ENCODE results near the gene CCDC83. TPM values are rescaled to one million over a fixed set of nuclear protein-coding genes. Genes with fewer than 3 reads are reported as not detected.

Gene CCDC83
- total RNA-seq, 1 donor, result not detected

DNA sequence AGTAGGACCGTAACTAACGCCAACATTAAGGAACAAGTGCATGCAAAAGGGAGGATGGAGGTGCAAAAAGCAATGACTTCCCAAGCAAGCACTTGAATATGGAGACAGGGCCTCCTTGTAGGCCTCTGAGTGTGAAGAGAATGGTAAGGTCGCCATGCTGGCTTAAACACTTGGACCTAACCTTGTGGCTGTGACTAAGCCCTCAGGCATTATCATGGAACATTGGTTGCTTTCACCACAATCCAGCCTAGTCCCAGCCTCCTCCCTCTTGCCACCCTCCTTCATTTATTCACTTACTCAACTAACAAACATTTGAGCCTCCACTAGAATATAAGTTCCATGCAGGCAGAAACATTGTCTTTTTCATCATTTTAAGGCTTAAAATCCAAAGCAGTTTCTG is 32.4 kb upstream of the CCDC83 start:
- no peak for DNase-seq (ENCODE audit: low read depth)
- TF ChIP-seq, protein P1, sequence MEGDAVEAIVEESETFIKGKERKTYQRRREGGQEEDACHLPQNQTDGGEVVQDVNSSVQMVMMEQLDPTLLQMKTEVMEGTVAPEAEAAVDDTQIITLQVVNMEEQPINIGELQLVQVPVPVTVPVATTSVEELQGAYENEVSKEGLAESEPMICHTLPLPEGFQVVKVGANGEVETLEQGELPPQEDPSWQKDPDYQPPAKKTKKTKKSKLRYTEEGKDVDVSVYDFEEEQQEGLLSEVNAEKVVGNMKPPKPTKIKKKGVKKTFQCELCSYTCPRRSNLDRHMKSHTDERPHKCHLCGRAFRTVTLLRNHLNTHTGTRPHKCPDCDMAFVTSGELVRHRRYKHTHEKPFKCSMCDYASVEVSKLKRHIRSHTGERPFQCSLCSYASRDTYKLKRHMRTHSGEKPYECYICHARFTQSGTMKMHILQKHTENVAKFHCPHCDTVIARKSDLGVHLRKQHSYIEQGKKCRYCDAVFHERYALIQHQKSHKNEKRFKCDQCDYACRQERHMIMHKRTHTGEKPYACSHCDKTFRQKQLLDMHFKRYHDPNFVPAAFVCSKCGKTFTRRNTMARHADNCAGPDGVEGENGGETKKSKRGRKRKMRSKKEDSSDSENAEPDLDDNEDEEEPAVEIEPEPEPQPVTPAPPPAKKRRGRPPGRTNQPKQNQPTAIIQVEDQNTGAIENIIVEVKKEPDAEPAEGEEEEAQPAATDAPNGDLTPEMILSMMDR (IDR thresholded peaks at IDR 0.05; ENCODE audit: insufficient read depth, low read depth, low read length), result no peak

DNA sequence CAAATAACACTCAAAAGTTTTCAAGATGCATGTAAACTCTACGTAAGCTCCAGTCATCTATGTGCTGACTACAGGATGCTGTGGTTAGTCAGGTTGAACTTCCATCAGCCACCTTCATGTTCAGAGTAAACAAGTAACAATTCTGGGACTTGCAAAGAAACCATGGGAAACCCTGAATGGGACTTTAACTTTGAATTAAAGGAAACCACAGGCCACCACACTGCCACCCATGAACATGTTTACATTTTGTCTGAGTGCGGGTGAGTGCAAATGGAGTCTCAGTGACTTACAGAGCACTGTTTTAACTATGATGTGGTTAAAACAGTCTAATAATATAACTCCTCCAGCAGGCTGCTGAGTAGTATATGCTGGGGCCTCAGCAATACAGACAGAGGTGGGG is 31.4 kb upstream of the CCDC83 start:
- no peak overlapping the region for H3K4me3 ChIP-seq (ENCODE audit: low read depth, low read length)
- TF ChIP-seq, protein P1 (IDR thresholded peaks at IDR 0.05; ENCODE audit: insufficient read depth, low read depth, low read length), result no peak
- no peak for DNase-seq (ENCODE audit: low read depth)

More for the DNA sequence above, 32.4 kb upstream of the CCDC83 start:
- no peak overlapping the region for H3K4me3 ChIP-seq (ENCODE audit: low read depth, low read length)

DNA sequence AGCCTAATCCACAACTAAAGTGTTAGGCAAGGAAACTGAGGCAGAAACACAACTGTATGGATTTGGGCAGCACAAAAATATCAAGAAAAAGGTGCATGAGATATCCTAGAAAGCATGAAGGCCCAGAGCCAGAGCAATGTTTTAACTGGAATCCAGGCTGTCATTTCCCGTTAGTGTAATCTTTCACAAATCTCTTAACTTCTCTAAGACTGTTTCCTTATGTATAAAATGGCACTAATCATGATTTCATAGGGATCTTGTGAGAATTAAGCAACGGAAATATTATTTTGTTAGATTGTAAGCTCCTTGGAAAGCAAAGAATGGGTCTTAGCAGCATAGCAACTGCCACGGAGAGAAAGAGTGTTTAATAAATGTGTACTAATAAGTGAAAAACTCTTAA is 29.6 kb upstream of the CCDC83 start:
- DNase-seq (ENCODE audit: low read depth), result no peak
- TF ChIP-seq, protein P1 (IDR thresholded peaks at IDR 0.05; ENCODE audit: insufficient read depth, low read depth, low read length), result no peak
- H3K4me3 ChIP-seq (ENCODE audit: low read depth, low read length), result no peak overlapping the region

DNA sequence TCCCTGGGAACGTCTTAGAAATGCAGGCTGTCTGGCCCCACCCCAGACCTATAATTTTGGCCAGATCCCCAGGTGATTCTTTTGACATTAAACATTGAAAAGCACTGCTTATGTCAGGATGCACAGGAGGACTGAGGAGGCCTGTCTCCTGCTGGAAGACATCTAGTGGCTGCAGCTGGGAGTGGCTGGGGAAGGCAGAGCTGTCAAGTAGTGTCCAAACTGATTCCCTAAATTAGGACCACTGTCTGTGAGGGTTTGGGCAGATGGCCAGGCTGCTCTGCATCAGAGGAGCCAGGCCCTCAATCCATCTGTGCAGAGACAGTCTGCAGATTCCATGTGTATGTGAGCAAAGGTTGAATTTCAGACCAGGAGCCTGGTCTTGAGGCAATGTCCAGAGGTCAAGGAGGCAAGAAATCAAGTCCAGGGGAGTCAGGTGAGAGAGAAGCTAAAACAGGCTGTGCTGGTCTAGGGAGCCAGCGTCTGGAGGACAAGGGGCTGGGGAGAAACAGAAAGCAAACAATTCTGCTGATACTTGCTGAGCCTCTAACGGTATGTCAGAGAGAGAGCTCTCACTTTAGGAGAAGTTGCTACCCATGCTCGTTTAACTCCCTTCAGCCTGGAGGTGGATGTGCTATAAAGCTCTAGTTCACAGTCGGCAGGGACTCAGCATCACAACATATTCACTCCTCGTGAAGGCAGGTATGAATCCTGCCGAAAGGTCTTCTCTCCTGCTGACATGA is 28.9 kb upstream of the CCDC83 start:
- peak; percentile 33 for DNase-seq (ENCODE audit: low read depth)
- no peak overlapping the region for H3K4me3 ChIP-seq (ENCODE audit: low read depth, low read length)
- TF ChIP-seq, protein P1 (IDR thresholded peaks at IDR 0.05; ENCODE audit: insufficient read depth, low read depth, low read length), result peak; percentile 63

DNA sequence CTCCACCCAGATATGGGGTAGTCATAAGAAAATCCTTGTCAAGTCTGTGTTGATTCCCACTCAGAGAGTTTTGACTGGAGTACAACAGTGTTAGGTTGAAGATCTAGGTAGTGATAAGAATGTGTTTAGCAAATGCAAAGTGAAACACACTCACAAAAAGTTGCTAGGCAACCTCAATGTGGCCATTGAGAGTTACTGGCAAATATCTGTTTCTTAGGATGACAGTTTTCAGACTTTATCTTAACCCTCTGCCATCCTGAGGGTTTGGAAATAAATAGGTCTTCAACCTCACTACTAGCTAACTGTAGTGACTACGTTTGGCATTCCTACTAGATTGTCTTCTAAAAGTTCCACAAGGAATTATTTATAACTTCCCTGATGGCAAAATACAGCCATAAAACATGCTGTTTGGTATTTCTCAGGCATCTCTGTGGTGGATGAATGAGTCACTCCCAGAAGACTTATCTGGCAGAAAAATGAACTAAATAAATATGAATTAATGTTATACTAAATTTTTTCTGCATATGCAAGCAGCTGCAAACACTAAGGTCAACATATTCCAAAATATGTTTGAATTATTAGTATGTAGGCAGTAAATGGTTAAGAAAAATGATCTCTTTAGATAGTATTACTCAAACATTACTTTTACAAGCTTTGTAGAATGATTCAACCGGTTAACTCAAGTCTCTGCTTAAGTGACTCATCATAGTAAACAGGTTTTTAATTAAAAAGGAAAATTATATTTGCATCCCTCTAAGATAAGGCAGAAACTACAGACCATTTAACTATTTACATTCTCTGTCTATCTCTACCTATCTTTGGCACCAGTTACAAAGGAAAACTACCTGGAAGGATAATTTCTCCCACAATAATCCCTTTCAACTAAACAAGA is 27.2 kb upstream of the CCDC83 start:
- H3K4me3 ChIP-seq (ENCODE audit: low read depth, low read length), result no peak overlapping the region
- peak; percentile 94 for DNase-seq (ENCODE audit: low read depth)
- TF ChIP-seq, protein P1 (IDR thresholded peaks at IDR 0.05; ENCODE audit: insufficient read depth, low read depth, low read length), result no peak

DNA sequence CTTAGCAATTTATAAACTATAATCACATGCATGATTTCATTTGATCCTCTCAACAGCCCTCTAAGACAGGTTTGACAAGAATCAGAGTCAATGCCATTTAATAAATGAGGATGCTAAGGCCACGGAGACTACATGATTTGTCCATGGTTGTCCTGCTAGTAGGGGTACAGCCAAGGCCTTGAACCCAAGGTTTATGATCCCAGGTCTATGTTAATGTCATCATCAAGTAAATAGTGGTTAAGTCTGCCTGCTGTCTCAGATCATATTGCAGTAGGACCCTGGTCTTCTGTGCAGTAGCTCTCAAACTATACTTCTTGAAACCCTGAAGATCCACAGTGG is 26.6 kb upstream of the CCDC83 start:
- TF ChIP-seq, protein P1 (IDR thresholded peaks at IDR 0.05; ENCODE audit: insufficient read depth, low read depth, low read length), result no peak
- H3K4me3 ChIP-seq (ENCODE audit: low read depth, low read length), result no peak overlapping the region
- no peak for DNase-seq (ENCODE audit: low read depth)
